ENCODE results near the gene MRPL54. TPM values are rescaled to one million over a fixed set of nuclear protein-coding genes. Genes with fewer than 3 reads are reported as not detected.
"Not testable (repeated sequence)": the region's sequence is repeated elsewhere in the genome, so short reads cannot be mapped to it uniquely, and the experiment has no call there.

The MRPL54 gene
- total RNA-seq, 4 donors from 2014 or later, result 52.4 to 76.3 (median 68.0) TPM

DNA sequence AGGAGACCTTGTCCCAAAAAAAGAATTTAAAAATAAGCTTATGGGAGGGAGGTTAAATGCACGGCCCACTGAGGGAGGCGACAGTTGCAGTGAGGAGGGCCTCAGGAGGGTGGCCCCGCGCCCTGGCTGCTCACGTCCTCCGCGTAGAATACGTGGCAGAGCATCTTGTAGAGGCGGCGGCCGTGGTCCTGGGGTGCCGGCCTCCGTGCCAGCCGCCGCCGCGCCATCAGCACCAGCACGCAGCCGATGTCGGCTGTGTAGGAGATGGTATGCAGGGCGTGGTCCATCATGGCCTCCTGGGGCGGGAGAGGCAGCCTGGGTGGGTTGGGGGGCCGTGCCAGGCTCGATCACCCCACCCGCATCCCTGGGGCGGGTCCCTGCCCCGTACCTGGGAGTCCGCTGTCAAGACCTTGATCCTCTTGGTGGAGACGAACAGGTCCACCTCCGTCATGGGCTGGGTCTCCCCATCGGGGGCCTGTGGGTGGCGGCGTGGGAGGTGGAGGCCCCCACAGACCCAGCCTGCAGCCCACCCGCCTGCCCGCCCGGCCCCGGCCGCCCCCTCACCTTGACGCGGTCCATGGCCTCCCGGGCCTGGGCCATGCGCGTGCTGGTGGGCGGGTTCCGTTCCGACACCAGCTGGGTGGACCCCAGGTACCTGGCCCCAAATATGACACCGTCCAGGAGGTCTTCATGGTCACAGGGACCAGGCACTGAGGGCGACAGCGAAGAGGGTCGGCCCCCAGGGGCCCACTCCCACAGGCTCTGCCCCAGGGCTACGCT, 8.7 kb upstream of the MRPL54 start:
- DNase-seq (ENCODE audit: low spot score) (no peak), ATAC-seq (ENCODE audit: low FRiP score) (no peak)
- TF ChIP-seq, protein P1, sequence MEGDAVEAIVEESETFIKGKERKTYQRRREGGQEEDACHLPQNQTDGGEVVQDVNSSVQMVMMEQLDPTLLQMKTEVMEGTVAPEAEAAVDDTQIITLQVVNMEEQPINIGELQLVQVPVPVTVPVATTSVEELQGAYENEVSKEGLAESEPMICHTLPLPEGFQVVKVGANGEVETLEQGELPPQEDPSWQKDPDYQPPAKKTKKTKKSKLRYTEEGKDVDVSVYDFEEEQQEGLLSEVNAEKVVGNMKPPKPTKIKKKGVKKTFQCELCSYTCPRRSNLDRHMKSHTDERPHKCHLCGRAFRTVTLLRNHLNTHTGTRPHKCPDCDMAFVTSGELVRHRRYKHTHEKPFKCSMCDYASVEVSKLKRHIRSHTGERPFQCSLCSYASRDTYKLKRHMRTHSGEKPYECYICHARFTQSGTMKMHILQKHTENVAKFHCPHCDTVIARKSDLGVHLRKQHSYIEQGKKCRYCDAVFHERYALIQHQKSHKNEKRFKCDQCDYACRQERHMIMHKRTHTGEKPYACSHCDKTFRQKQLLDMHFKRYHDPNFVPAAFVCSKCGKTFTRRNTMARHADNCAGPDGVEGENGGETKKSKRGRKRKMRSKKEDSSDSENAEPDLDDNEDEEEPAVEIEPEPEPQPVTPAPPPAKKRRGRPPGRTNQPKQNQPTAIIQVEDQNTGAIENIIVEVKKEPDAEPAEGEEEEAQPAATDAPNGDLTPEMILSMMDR (IDR thresholded peaks at IDR 0.05), result no peak

DNA sequence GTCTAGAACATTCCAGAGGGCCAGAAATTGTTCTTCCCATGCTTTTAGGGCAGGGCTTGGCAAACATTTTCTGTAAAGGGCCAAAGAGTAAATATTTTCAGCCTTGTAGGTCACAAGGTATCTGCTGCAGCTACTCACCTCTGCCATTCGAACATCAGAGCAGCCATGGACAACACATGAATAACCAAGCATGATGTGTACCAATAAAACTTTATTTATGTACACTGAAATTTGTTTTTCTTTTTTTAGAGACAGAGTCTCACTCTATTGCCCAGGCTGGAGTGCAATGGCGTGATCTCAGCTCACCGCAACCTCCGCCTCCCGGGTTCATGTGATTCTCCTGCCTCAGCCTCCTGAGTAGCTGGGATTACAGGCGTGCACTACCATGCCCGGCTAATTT, 4.8 kb upstream of the MRPL54 start:
- not testable (repeated sequence) for ATAC-seq (ENCODE audit: low FRiP score); DNase-seq (ENCODE audit: low spot score)

DNA sequence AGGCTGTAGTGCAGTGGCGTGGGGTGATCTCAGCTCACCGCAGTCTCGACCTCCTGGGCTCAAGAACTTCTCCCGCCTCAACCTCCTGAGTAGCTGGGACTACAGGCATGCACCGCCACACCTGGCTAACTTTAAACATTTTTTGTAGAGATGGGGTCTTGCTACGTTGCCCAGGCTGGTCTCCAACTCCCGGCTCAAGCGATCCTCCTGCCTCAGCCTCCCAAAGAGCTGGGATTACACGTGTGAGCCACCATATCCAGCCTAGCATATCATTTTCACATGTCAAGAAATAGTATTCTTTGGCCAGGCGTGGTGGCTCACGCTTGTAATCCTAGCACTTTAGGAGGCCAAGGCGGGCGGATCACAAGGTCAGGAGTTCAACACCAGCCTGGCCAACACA, 4.2 kb upstream of the MRPL54 start:
- ATAC-seq (ENCODE audit: low FRiP score), result not testable (repeated sequence)

DNA sequence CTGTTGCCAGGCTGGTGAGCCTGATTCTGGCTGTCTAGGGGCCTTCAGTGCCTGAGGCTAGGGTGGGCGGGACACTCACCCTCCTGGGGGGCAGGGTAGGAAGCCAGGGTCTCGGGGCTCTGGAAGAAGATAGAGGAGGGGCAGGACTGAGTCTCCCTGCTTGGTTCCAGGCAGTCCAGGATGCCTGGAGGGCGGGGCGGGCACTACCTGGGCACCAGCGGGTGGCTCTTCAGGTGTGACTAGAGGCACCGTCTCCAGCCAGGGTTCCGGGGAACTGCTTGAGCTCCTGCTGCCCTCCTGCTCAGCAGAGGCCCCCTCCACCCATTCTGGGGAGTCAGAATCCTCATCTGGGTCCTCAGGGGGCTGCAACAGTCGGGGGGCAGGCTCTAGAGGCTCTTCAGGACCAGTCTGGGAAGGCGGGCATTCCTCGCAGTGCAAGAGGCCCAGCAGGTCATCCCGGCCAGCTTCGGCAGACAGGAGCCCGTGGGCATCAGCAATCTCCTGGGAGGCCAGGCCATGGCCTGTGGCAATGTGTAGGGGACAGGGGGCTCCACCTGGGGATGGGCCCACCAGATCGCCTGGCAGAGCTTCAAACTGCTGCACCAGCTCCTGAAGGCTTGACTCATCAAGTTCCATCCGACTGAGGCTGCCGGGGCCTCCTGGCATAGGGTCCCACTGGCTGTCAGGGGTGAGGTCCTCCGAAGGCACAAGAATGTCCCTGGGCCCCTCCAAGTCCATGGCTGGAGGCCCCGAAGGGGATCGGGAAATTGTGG, 2.8 kb upstream of the MRPL54 start:
- DNase-seq (ENCODE audit: low spot score), result no peak
- TF ChIP-seq, protein P1 (IDR thresholded peaks at IDR 0.05), result no peak
- no peak for ATAC-seq (ENCODE audit: low FRiP score)

More for the DNA sequence above, 4.2 kb upstream of the MRPL54 start:
- DNase-seq (ENCODE audit: low spot score), result not testable (repeated sequence)

DNA sequence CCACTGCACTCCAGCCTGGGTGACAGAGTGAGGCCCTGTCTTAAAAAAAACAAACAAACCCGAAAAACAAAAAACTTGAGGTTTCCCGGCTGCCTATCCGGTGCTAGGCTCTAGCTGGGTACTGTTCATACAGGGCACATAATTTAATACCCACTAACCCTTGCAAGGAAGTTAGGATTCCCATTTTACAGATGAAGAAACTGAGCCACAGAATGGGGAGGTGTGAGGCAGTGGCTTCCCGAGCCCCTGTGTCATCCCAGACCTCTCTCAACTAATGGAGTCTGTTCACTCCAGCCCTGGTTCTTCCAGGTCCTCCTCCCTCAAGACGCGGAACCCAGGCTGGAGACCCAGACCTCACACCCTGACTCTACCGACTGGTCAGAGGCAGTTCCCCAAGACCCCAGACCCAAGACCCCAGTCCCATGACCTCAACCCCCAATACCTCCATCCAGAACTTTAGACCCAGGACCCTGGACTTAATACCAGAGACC, 1.6 kb upstream of the MRPL54 start:
- ATAC-seq (ENCODE audit: low FRiP score) (no peak), DNase-seq (ENCODE audit: low spot score) (no peak)
- TF ChIP-seq, protein P1 (IDR thresholded peaks at IDR 0.05), result no peak

DNA sequence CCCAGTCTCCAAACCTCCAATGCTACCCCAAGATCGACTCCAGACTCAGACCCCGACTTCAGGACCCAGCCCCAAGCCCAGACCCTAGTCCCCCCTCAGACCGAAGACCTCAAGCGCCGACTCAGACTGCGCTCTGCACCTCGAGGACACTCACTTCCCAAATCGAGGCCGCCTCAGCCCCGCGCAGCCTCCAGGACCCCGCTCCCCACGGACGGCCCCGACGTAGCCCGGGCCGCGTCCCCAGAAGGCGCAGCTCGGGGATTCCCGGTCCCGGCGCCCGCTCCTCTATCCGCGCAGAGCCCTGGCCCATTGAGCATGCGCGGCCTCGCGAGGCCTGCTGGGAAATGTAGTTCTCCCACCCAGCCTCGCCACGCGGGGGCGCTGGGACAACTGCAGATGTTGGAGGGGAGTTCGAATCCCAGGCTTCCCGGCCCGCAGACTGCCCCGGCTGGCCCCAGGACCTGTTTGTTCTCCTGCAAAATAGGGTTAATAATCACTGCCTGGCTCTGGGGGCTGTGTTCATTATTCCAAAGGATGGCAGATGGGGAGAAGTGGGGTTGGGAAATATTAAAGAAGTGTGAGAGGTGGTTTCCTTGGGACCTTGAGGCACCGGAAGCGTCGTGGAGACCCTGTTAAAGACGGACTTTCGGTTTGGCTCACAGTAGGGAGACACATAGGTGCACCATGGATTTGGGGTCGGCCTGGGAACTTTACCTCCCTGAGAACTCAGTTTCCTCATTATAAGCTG, 926 bp upstream of the MRPL54 start, which contains the start of gene APBA3:
Gene APBA3, minus strand, starts transcription at position 311 of the 748 bp plus-strand sequence. CDS start 1,428 bp downstream, outside the sequence.
- DNase-seq (ENCODE audit: low spot score), result peak; percentile 88
- TF ChIP-seq, protein P1 (IDR thresholded peaks at IDR 0.05), result peak in 1 of 3 donors; percentile 12
- ATAC-seq (ENCODE audit: low FRiP score), result peak; percentile 68

DNA sequence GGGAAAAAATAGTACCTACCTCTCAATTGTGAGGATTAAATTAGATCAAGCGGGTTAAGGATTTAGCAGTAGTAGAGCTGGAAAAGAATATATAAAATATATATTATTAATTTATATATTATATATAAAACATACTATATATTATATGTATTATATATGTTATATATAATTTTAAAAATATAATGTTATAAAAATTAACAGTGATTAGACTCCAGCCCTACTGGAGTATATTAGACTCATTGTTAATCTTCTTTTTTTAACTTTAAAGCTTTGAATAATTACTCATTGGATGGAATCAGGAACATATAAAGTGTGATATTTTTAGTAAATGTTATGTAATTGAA, 380 bp upstream of the MRPL54 start:
- ATAC-seq (ENCODE audit: low FRiP score) (no peak), DNase-seq (ENCODE audit: low spot score) (no peak)
- TF ChIP-seq, protein P1 (IDR thresholded peaks at IDR 0.05), result no peak
